Endothelial cell of umbilical vein (primary cell): ENCODE measurements around the gene RABEPK. TPM values are rescaled to one million over a fixed set of nuclear protein-coding genes. Genes with fewer than 3 reads are reported as not detected.
A peak's percentile ranks its signal among the peaks of the same experiment; 100 is the strongest.

Experiments used
- BruUV-seq: library from RNA; stranded (reverse); fragments of 400-500 nt; replicated peaks from 2 replicates; lab custom pipeline; 2021; lab: Mats Ljungman, UMichigan
- CTCF ChIA-PET: fragments of 300-600, 350-600 bp; sonication (Branson Sonifier 250); formaldehyde crosslinking; loops from one replicate; lab custom pipeline; 2021; ENCODE audit warnings: antibody characterized with exemption, inconsistent platforms; lab: Charles Lee
- POLR2A ChIA-PET: fragments of 300-600, 350-600 bp; sonication (Branson Sonifier 250); formaldehyde crosslinking; loops from one replicate; lab custom pipeline; 2021; ENCODE audit warnings: antibody characterized with exemption, inconsistent platforms; lab: Charles Lee
- DNase-seq: peaks from one replicate; pipeline ENCODE4 v3.0.0-alpha.2; 2011; ENCODE audit warnings: low read depth, low spot score
- FAIRE-seq: peaks from 2 replicates; lab custom pipeline; 2011; peaks lifted over from hg19 to GRCh38; lab: Jason Lieb, UNC
- H2AFZ ChIP-seq: 2 replicates; pipeline ENCODE4 v1.6.0; 2012; ENCODE audit warnings: low read depth, low read length, control low read depth, inconsistent platforms
- H3K27ac ChIP-seq: 2 replicates; pipeline ENCODE4 v1.5.1; 2011; ENCODE audit warnings: low read depth, mild to moderate bottlenecking, control low read depth, low read length, moderate library complexity; ENCODE audit not compliant: insufficient read depth
- H3K27me3 ChIP-seq, 2 experiments: 2 replicates each; pipeline versions ENCODE4 v1.6.0 to v1.6.1; 2011; ENCODE audit warnings: low read length in 2 of 2, mixed read lengths in 1 of 2; ENCODE audit not compliant: control insufficient read depth in 2 of 2, insufficient read depth in 2 of 2
- H3K36me3 ChIP-seq, 2 experiments: 2 replicates in 1 of 2; 3 replicates in 1 of 2; pipeline ENCODE4 v1.5.1; 2011; ENCODE audit warnings: low read length in 2 of 2, mild to moderate bottlenecking in 1 of 2, moderate library complexity in 1 of 2; ENCODE audit not compliant: control insufficient read depth in 2 of 2, insufficient read depth in 2 of 2; ENCODE audit errors: extremely low read depth in 1 of 2
- H3K4me1 ChIP-seq: 3 replicates; pipeline ENCODE4 v1.5.1; 2011; ENCODE audit warnings: mild to moderate bottlenecking, low read length; ENCODE audit not compliant: control insufficient read depth, insufficient read depth; ENCODE audit errors: extremely low read depth
- H3K4me2 ChIP-seq: 2 replicates; pipeline ENCODE4 v1.6.1; 2011; ENCODE audit warnings: low read length, control low read depth, mixed read lengths; ENCODE audit not compliant: insufficient read depth
- H3K4me3 ChIP-seq, 3 experiments: fragments of 200-600 bp in 1 of 3; sonication (generic), shearing (Covaris generic) in 1 of 3; replicated peaks in 1 of 3; 2 replicates each; pipeline ENCODE4 v1.5.1; 2011 to 2016; ENCODE audit warnings: control low read depth in 3 of 3, low read length in 3 of 3, mild to moderate bottlenecking in 2 of 3, inconsistent platforms in 1 of 3, low read depth in 1 of 3, moderate library complexity in 1 of 3; ENCODE audit not compliant: insufficient read depth in 1 of 3
- H3K79me2 ChIP-seq: 2 replicates; pipeline ENCODE4 v1.6.0; 2012; ENCODE audit warnings: low read length, inconsistent platforms; ENCODE audit not compliant: control insufficient read depth, insufficient read depth
- H3K9ac ChIP-seq: replicated peaks from 2 replicates; pipeline ENCODE3; 2011; ENCODE audit warnings: low read length, control low read depth; ENCODE audit not compliant: insufficient read depth; ENCODE audit errors: extremely low read depth
- H3K9me1 ChIP-seq: replicated peaks from 3 replicates; pipeline ENCODE4 v1.6.0; 2011; ENCODE audit warnings: mild to moderate bottlenecking, low read length; ENCODE audit not compliant: control insufficient read depth, insufficient read depth; ENCODE audit errors: extremely low read depth
- H3K9me3 ChIP-seq: replicated peaks from 2 replicates; pipeline ENCODE4 v1.5.1; 2012; ENCODE audit warnings: low read length, inconsistent platforms; ENCODE audit not compliant: control insufficient read depth, insufficient read depth
- H4K20me1 ChIP-seq: replicated peaks from 2 replicates; pipeline ENCODE3; 2011; ENCODE audit warnings: mild to moderate bottlenecking, low read length; ENCODE audit not compliant: control insufficient read depth, insufficient read depth; ENCODE audit errors: extremely low read depth
- CTCF ChIP-seq, 2 donors: IDR thresholded peaks; 1 replicate in 1 of 2; 2 replicates in 1 of 2; pipeline ENCODE4 v1.5.1; 2011; ENCODE audit warnings: low read length in 2 of 2, mild to moderate bottlenecking in 2 of 2, moderate library complexity in 2 of 2, control low read depth in 1 of 2, inconsistent platforms in 1 of 2, low read depth in 1 of 2; ENCODE audit not compliant: insufficient read depth in 1 of 2; ENCODE audit errors: extremely low read depth in 1 of 2
- GATA2 ChIP-seq: IDR thresholded peaks from 2 replicates; pipeline ENCODE4 v1.7.0; 2011; ENCODE audit warnings: low read depth, mild to moderate bottlenecking, moderate library complexity, mixed read lengths, low read length; ENCODE audit not compliant: insufficient read length, insufficient read depth
- MAX ChIP-seq: IDR thresholded peaks from 2 replicates; pipeline ENCODE4 v1.6.1; 2011; ENCODE audit not compliant: insufficient read depth, insufficient read length
- MYC ChIP-seq: IDR thresholded peaks from one replicate; pipeline ENCODE4 v1.6.1; 2011; ENCODE audit warnings: mild to moderate bottlenecking, low read depth, low read length
- POLR2AphosphoS5 ChIP-seq: IDR thresholded peaks from 2 replicates; pipeline ENCODE4 v1.6.1; 2012; ENCODE audit warnings: low read depth, mild to moderate bottlenecking, control low read depth, low read length, moderate library complexity; ENCODE audit not compliant: insufficient read depth
- dilution Hi-C: fragments of 300-500 bp; cut with MboI; formaldehyde crosslinking; loops from one replicate; pipeline ENCODE4 v1.15.0; 2019; ENCODE audit warnings: low sequenced_read_pairs; ENCODE audit not compliant: extremely low pct_ligation_motif_present
- intact Hi-C: fragments of 100-400 bp; cut with micrococcal nuclease; formaldehyde crosslinking; loops from one replicate; pipeline ENCODE4 v1.10.0; 2022
- polyA plus RNA-seq, 4 experiments: library from polyadenylated mRNA; depleted of rRNA in 3 of 4; stranded (reverse) in 3 of 4; unstranded in 1 of 4; fragments of >200 nt; gene quantifications; 2 replicates each; pipeline versions ENCODE4 v1.2.1 to v1.2.3, GENCODE V29; 2011 to 2012; ENCODE audit warnings: missing spikeins in 1 of 4
- total RNA-seq: library from RNA; stranded (reverse); gene quantifications from 2 replicates; pipeline ENCODE4 v1.2.3, GENCODE V29; 2021

Gene RABEPK
- total and polyA plus RNA-seq, 2 donors (not counting 3 experiments of a cell fraction or from before 2014, with no cell fraction given) = 18.2 to 23.0 TPM

GRCh38 chr9:125240649-125240999, 40.3 kb downstream of the RABEPK start:
- H3K9ac ChIP-seq = peak overlapping the region; percentile 93
- peaks cover 55% of the 10 kb centered on the region for H3K79me2 ChIP-seq
- peaks cover 19 to 30% of the 10 kb centered on the region in 2 experiments for H3K36me3 ChIP-seq
- peak overlapping the region; percentile 93 for H3K4me2 ChIP-seq
- no peak overlapping the region for H2AFZ ChIP-seq
- no peaks in the 10 kb centered on the region for H3K27me3 ChIP-seq
- DNase-seq (no peak), FAIRE-seq (no peak)
- H4K20me1 ChIP-seq = peaks cover 12% of the 10 kb centered on the region
- no TSS peak for BruUV-seq
- H3K27ac ChIP-seq = peak overlapping the region; percentile 60
- POLR2A ChIA-PET = interaction anchor here (0.6 to 2.0 kb wide), 9 partner anchors 9 to 103 kb away, joined by 3 to 13 read pairs (median 5); partner anchors contain the start of gene GAPVD1
- no peaks in the 10 kb centered on the region for H3K9me1 ChIP-seq
- intact Hi-C loops = loop anchor here (5.0 kb wide), 4 partner anchors 132 to 468 kb away; partner anchors contain the start of genes ARPC5L, GOLGA1, NR6A1 and RPL35
- no peak for TF ChIP-seq MYC
- TF ChIP-seq GATA2 = no peak
- peak; percentile 23 for TF ChIP-seq MAX
- TF ChIP-seq CTCF (IDR thresholded peaks at IDR 0.05; ENCODE audit: extremely low read depth in 1 of 2, insufficient read depth in 1 of 2, low read depth in 1 of 2, low read length in 2 of 2) = no peak
- no peak for TF ChIP-seq POLR2AphosphoS5
- dilution Hi-C loops = no loop called here
- H3K9me3 ChIP-seq = no peaks in the 10 kb centered on the region
- CTCF ChIA-PET = interaction anchor here (0.9 to 1.3 kb wide), 3 partner anchors 20 to 74 kb away, joined by 3 to 5 read pairs (median 3); no protein-coding TSS in a partner anchor
- peak overlapping the region; percentile 77 to 97 (median 96) for H3K4me3 ChIP-seq
- H3K4me1 ChIP-seq = peaks cover 48% of the 10 kb centered on the region
